CD4-positive, alpha-beta T cell treated with Interleukin-12 subunit alpha and Interleukin-12 subunit beta, for 1 hour (primary cell): ENCODE data around the gene SGMS1.
"Not testable (repeated sequence)": the region's sequence is repeated elsewhere in the genome, so short reads cannot be mapped to it uniquely, and the experiment has no call there.

Experiments used
- DNase-seq: peaks from one replicate; pipeline ENCODE4 v3.0.0-alpha.2; 2020

SGMS1 gene

DNA sequence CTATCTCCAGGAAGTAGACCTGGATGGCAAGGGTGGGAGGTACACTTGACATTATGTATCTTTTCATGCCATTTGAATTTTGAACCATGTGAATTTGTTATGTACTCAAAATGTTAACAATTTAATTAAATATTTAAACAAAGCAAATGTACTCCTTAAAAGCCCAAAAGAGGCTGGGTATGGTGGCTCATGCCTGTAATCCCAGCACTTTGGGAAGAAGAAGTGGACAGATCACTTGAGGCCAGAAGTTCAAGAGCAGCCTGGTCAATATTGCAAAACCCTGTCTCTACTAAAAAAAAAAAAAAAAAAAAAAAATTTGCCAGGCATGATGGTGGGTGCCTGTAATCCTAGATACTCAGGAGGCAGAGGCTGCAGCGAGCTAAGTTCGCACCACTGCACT, 235.6 kb downstream of the SGMS1 start:
- DNase-seq: no peak

GRCh38 chr10:50387732-50388073, 236.1 kb downstream of the SGMS1 start:
- DNase-seq: no peak

- DNase-seq: no peak
Measured at GRCh38 chr10:50387007-50387731, 236.6 kb downstream of the SGMS1 start.

- no peak for DNase-seq
Measured at GRCh38 chr10:50385624-50386023, 238.1 kb downstream of the SGMS1 start.

- no peak for DNase-seq
Measured at GRCh38 chr10:50384898-50385297, 238.9 kb downstream of the SGMS1 start.

DNA sequence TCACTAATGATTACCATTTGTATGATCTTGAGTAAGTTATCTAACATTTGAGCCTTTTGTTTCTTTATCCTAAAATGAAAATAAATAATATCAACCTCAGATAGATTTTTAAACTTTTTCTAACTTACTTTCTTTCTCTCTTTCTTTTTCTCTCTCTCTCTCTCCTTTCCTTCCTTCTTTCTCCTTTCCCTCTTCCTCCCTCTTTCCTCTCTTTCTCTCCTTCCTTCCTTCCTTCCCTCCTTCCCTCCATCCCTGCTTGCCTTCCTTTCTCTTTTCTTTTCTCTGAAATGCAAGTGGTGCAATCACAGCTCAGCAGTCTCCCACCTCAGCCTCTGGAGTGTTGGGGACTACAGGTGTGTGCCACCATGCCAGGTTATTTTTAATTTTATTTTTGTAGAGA, 239.5 kb downstream of the SGMS1 start:
- DNase-seq: no peak

- DNase-seq: no peak
Measured at GRCh38 chr10:50382576-50383023, 241.2 kb downstream of the SGMS1 start.

- no peak for DNase-seq
Measured at GRCh38 chr10:50381642-50382041, 242.1 kb downstream of the SGMS1 start.

- no peak for DNase-seq
Measured at GRCh38 chr10:50379616-50380015, 244.1 kb downstream of the SGMS1 start.

DNA sequence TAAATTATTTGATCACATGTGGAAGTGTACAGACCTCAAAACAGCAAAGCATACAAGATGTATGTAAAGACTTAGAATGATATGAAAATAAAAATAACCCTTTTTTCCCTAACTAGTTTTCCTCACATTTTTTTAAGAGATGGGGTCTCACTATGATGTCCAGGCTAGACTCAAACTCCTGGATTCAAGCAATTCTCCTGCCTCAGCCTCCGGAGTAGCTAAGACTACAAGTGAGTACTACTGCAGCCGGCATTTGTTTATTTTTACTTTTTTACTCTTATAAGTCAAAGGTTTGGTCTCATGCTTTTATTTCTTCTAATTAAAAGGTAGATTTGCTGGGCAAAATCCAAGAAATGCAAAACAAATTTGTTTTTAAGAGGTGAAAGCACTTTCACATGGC, 248.0 kb downstream of the SGMS1 start:
- no peak for DNase-seq

- no peak for DNase-seq
Measured at GRCh38 chr10:50375051-50375452, 248.7 kb downstream of the SGMS1 start.

GRCh38 chr10:50373821-50374501, 249.8 kb downstream of the SGMS1 start:
- DNase-seq: no peak

DNA sequence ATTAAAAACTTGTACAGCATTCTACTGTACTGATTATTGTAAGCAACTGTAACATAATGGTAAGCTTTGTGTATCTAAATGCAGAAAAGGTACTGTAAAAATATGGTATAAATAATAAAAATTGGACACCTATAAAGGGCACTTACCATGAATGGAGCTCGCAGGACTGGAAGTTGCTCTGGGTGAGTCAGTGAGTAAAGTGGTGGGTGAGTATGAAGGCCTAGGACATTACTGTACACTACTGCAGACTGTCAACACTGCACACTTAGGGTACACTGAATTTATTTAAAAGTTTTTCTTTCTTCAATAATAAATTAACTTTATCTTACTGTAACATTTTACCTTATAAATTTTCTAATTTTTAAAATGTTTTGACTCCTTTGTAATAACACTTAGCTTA, 253.8 kb downstream of the SGMS1 start:
- DNase-seq: no peak

GRCh38 chr10:50367732-50368131, 256.0 kb downstream of the SGMS1 start:
- peak; percentile 13 for DNase-seq

DNA sequence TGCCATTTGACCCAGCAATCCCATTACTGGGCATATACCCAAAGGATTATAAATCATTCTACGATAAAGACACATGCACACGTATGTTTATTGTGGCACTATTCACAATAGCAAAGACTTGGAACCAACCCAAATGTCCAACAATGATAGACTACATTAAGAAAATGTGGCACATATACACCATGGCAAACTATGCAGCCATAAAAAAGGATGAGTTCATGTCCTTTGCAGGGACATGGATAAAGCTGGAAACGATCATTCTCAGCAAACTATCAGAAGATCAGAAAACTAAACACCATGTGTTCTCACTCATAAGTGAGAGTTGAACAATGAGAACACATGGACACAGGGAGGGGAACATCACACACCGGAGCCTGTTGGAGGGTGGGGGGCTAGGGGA, 257.3 kb downstream of the SGMS1 start:
- DNase-seq: not testable (repeated sequence)

GRCh38 chr10:50364730-50365129, 259.0 kb downstream of the SGMS1 start:
- DNase-seq: not testable (repeated sequence)

GRCh38 chr10:50362547-50363125, 261.1 kb downstream of the SGMS1 start:
- no peak for DNase-seq

DNA sequence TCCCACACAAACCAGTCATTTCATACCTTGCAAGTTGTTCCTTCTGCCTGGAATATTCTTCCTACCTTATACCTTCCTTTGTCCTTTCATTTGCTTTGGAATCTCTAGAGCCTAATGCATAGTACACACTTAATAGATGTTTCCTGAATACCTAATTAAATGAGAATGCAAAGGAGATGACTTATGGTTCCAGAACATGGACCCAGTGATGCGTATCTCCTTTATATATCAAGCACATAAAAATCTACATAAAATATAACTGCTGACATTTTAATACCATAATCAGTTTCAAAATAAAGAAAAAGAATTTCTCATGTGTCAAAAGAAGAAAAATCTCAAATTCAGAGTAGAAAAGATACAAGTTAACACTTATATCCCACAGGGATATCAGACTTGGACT, 261.8 kb downstream of the SGMS1 start:
- no peak for DNase-seq

DNA sequence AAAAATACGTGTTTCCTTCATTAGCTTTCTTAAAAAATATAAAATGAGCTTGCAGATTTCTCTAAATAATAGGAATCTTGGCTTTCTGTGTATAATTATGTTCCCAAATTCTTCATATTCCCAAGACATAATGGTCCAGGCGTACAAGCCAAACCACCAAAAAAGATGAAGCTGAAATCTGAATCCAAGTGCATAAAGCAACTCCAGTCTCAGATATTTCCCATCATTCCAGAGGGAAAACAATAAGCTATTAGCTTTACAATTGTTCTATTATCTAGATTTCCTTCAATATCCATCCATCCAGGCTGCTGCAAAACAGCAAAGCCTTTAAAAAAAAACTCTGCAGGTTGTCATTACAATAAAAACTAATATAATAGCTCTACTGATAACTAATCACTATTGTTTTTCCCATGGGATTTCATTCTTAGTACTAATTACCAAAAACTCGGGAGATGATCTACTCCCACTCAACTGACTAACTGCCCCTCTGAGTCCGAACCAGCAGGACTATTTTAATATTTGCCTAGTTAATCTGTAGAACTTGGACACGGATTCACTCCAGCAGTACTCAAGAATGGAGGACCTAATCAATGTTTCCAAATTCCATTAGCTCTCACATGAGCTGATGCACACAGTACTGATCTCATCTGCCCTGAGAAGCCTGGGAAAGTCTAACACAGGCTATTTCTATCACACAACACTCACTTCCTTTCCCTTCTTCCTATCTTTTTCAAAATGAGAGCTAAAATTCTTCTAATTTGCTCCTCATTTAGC, 263.5 kb downstream of the SGMS1 start:
- DNase-seq: no peak

- DNase-seq: no peak
Measured at GRCh38 chr10:50358925-50359687, 264.6 kb downstream of the SGMS1 start.

- no peak for DNase-seq
Measured at GRCh38 chr10:50358411-50358810, 265.3 kb downstream of the SGMS1 start.

DNA sequence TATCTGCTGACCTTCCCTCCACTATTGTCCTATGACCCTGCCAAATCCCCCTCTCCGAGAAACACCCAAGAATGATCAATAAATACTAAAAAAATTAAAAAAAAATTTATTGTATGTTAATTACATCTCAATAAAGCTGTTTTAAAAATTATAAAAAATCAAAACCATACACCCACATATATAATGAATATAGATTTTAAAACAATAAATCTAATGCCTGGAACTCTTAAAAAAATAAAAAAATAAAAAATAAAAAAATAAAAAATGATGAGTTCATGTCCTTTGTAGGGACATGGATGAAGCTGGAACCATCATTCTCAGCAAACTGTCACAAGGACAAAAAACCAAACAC, 267.3 kb downstream of the SGMS1 start:
- DNase-seq: not testable (repeated sequence)
